ENCODE data around the gene YAP1.

Gene YAP1

DNA sequence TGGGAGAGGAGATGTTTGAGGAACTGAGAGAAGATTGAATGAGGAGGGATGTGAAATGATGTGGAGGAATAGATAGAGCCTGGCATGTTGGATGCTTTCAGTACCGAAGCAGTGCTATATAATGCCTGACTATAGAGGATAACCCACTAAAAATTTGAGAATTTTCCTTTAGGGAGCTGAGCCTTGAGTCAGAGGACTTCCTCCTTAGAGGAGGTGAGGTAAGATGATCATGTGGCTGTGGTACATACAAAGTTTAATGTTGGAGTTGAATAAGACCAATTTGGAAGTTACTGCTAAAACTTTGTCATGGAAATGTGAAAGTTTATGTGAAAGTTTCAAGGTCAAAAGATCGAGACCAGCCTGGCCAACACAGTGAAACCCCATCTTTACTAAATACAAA is 66.9 kb downstream of the YAP1 start:
- no peak overlapping the region for H3K27ac ChIP-seq
- no peak for TF ChIP-seq ZFX (IDR thresholded peaks at IDR 0.05)
- TF ChIP-seq, protein P1, sequence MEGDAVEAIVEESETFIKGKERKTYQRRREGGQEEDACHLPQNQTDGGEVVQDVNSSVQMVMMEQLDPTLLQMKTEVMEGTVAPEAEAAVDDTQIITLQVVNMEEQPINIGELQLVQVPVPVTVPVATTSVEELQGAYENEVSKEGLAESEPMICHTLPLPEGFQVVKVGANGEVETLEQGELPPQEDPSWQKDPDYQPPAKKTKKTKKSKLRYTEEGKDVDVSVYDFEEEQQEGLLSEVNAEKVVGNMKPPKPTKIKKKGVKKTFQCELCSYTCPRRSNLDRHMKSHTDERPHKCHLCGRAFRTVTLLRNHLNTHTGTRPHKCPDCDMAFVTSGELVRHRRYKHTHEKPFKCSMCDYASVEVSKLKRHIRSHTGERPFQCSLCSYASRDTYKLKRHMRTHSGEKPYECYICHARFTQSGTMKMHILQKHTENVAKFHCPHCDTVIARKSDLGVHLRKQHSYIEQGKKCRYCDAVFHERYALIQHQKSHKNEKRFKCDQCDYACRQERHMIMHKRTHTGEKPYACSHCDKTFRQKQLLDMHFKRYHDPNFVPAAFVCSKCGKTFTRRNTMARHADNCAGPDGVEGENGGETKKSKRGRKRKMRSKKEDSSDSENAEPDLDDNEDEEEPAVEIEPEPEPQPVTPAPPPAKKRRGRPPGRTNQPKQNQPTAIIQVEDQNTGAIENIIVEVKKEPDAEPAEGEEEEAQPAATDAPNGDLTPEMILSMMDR (conservative IDR thresholded peaks at IDR 0.05): no peak

DNA sequence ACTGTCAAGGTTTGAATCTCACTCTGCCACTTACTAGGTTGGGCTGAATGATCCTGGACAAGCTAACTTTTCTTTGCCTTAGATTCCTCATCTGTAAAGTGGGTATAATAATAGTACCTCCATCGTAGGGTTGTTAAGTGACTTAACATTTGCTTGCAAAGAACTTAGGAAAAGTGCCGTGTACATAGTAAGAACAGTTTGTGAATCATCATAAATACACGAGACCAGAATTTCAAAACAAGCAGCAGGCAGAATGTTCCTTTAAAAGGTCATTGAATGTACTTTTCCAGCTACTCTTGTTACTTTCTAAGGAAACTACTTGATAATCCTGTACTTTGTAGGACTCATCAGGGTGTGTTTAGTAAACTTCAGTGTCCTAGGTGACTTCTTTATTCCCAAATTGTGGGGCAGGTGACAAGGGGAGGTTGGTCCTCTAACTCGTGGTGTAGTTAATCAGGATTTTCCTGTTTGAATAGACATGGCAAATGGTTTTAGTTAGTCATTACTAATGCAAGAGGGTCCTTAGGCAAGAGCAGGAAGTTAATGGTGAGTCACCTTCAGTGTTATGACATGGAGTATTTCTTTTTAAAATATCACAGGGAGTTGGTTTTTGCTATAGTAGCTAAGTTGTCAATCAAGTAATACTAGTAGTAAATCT is 67.9 kb downstream of the YAP1 start:
- TF ChIP-seq, protein P1 (conservative IDR thresholded peaks at IDR 0.05): no peak
- TF ChIP-seq ZFX (IDR thresholded peaks at IDR 0.05): no peak
- no peak overlapping the region for H3K27ac ChIP-seq

DNA sequence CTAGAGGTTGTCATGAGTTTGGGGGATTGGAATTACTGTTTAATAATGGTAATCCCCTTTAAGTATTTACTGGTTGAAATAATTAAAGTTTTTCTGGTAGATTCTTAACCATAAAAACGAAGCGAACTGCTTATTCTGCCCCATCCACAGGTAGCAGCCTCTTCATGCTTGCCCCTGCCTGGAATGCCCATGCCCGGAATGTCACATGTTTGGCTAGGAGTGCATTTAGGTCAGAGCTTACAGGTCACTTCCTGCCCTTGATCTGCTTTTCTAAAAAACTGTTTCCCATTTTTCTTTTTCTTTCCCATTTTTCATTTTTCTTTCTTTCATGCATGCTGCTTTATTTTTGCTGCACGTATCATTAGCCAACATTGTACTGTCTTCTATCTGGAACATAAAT is 69.1 kb downstream of the YAP1 start:
- TF ChIP-seq, protein P1 (conservative IDR thresholded peaks at IDR 0.05): no peak
- TF ChIP-seq ZFX (IDR thresholded peaks at IDR 0.05): no peak
- H3K27ac ChIP-seq: no peak overlapping the region

DNA sequence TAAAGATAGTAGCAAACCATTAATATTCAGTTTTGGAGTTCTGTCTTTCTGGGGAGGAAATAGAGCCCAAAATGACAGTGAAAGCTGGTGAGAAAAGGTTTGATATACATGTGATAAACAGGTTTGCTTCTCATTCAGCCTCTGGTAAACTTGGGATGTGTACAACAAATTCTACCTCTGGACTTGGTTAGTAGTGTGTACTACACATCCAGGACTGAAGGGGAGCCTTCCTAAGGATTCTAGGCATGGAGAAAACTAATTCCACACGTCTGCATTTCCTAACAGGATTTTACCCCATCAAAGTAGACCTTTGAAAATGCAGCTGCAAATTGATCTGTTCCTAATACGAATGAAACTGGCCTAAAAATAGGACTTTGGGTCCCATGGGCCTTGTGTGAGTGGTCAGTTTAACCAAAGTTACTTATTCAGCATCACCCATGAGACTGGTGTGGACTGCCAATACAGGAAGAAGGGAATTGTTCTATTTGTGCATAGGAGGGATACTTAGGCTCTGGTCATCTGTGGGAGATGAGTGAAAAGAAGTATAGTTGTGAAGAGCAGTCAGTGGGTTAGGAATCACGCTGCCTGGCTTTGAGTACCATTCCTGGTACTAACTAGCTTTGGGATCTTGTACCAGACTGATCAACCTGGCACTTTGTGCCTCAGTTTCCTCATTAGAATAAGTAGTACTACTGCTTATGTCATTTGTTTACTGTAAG is 74.2 kb downstream of the YAP1 start:
- no peak overlapping the region for H3K27ac ChIP-seq
- TF ChIP-seq, protein P1 (conservative IDR thresholded peaks at IDR 0.05): no peak
- TF ChIP-seq ZFX (IDR thresholded peaks at IDR 0.05): no peak

DNA sequence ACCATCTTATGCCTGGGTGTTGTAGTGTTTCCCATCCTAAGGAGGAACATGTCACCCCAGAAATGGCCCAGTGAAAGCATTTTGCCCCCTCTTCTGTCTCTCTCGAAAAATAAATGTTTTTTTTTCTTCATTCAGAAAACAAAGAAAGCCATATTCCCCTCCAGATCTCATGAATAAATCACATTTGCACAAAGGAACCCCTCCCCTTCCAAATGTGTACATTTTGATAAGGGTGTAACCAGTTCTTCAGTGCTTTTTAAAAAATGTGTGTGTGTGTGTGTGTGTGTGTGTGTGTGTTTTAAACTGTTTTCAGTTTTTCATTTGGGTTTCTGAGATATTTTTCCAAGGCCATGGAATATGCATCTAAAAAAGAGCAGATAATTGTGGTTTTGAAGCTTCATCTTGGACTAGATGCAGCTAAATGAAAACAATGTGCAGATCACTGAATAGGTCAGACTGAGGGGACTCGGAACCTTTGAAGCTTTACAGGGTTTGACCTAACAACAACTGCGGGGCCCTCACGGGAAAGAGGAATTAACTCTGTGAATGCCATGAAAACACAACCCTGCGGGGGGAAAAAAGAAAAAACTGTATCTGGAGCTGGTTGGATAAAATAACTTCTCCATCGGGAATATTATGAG is 76.4 kb downstream of the YAP1 start:
- no peak for TF ChIP-seq ZFX (IDR thresholded peaks at IDR 0.05)
- TF ChIP-seq, protein P1 (conservative IDR thresholded peaks at IDR 0.05): no peak
- no peak overlapping the region for H3K27ac ChIP-seq

DNA sequence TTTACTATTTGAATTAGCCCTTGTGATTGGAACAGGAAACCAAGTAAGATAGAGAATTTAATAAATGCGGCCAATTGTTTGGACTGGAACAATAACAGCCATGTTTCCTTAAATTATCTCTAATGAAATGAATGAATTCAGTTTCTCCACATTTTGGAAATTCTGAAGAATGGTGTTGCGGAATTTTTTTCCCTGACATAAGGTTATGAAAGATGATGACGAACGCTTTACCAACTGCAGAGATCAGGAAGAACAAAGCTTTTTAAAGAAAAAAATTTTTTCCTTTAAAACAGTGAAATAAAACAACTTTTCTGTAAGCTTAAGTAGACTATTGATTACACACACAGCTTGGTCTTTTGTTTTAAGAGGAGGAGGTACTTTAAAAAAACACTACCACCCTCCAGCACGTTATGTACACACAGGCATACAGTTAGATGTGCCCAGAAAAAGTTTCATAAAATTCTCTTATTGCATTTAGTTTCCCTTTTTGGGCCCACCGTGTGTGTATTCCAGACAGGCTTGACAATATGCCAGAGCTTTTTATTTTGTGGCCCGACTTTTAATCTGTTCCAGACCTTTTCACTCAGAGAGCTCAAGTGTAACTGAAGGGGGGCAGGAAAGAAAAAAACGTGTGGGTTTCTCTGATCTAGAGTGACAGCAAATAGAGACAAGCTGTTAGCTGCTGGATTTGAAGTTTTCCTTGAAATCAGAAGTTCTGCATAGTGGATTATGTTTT is 77.3 kb downstream of the YAP1 start:
- TF ChIP-seq, protein P1 (conservative IDR thresholded peaks at IDR 0.05): no peak
- TF ChIP-seq ZFX (IDR thresholded peaks at IDR 0.05): no peak
- H3K27ac ChIP-seq: no peak overlapping the region

All from C4-2B (cell line).